Measurements from ENCODE around the gene KREMEN1.

KREMEN1 gene

DNA sequence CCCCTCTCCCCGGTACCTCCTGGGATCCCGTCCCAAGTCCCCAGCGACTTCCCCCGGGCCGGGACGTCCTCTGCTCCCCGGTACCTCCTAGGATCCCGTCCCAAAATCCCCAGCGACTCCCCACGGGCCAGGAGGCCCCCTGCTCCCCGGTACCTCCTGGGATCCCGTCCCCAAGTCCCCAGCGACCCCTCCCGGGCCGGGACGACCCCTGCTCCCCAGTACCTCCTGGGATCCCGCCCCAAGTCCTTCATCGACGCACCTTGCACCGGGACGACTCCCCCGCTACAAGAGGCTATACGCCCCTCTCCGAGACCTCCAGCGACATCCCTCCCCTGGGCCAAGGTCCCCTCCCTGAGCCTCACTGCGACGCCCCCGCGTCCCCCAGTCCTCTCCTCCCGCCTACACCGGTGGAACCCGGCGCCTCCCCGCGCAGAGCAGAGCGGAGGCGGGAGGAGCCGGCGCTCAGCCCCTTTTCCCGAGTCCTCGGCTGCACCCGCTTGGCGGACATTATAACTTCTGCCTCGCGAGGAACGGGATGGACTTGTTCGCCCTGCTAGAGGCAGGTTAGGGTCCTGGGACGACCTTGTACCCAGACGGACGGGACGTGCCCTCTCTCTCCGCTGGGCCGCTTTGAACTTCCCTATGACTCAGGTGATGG is 912 bp downstream of the KREMEN1 start:
- Histone ChIP-seq H2AFZ (ENCODE audit: low read depth) (peak overlapping the region; percentile 41; the same call in 1 of the 2 replicates), H3K4me1 (ENCODE audit: low read depth, poor library complexity, severe bottlenecking) (peaks cover 7% of the 10 kb centered on the region), H3K27me3 (ENCODE audit: insufficient read depth, low read depth) (no peaks in the 10 kb centered on the region), H3K4me2 (peak overlapping the region; percentile 48; the same call in 1 of the 2 replicates), H4K20me1 (ENCODE audit: insufficient read depth) (no peaks in the 10 kb centered on the region), H3K27ac (no peak overlapping the region), H3K4me3 (IDR thresholded peaks at IDR 0.05; ENCODE audit: insufficient read depth, low read depth, low read length) (no peak overlapping the region), H3K79me2 (ENCODE audit: insufficient read depth, low read depth) (no peaks in the 10 kb centered on the region), H3K36me3 (ENCODE audit: insufficient read depth) (no peaks in the 10 kb centered on the region), H3K9ac (no peak overlapping the region; the same call in 1 of the 2 replicates)
- TF ChIP-seq, protein P1, sequence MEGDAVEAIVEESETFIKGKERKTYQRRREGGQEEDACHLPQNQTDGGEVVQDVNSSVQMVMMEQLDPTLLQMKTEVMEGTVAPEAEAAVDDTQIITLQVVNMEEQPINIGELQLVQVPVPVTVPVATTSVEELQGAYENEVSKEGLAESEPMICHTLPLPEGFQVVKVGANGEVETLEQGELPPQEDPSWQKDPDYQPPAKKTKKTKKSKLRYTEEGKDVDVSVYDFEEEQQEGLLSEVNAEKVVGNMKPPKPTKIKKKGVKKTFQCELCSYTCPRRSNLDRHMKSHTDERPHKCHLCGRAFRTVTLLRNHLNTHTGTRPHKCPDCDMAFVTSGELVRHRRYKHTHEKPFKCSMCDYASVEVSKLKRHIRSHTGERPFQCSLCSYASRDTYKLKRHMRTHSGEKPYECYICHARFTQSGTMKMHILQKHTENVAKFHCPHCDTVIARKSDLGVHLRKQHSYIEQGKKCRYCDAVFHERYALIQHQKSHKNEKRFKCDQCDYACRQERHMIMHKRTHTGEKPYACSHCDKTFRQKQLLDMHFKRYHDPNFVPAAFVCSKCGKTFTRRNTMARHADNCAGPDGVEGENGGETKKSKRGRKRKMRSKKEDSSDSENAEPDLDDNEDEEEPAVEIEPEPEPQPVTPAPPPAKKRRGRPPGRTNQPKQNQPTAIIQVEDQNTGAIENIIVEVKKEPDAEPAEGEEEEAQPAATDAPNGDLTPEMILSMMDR (conservative IDR thresholded peaks at IDR 0.05; ENCODE audit: low read depth, low read length): no peak

DNA sequence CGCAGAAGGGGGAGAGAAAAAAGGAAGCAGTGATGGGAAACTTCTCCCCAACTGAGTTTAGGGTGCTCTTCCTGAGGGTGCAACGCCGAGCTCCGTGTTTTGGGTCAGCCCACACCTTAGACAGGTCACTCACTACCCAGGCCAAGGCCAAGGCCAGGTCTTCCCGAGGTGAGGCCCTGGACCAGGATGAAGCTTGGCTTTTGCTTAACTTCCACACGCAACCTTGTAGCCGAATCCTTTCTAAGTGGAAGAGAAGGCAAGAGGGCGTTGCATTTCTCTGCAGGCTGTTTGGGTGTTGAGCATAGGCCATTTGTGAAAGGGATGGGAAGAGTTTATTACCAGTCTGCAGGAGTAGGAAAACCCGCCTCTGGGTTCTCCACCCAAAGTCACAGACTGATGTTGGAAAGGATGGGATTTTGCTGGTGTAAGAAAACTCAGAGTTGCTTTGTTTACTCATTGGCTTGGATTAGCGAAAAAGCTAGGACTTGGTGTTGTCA is 1.5 kb downstream of the KREMEN1 start:
- no peaks in the 10 kb centered on the region for H3K36me3 ChIP-seq (ENCODE audit: insufficient read depth)
- H2AFZ ChIP-seq (ENCODE audit: low read depth): no peak overlapping the region
- no peaks in the 10 kb centered on the region for H3K27me3 ChIP-seq (ENCODE audit: insufficient read depth, low read depth)
- TF ChIP-seq, protein P1 (conservative IDR thresholded peaks at IDR 0.05; ENCODE audit: low read depth, low read length): no peak
- H4K20me1 ChIP-seq (ENCODE audit: insufficient read depth): no peaks in the 10 kb centered on the region
- no peak overlapping the region for H3K4me3 ChIP-seq (IDR thresholded peaks at IDR 0.05; ENCODE audit: insufficient read depth, low read depth, low read length)
- no peak overlapping the region for H3K27ac ChIP-seq
- no peak overlapping the region for H3K4me2 ChIP-seq
- H3K9ac ChIP-seq: no peak overlapping the region
- peaks cover 7% of the 10 kb centered on the region for H3K4me1 ChIP-seq (ENCODE audit: low read depth, poor library complexity, severe bottlenecking)
- no peaks in the 10 kb centered on the region for H3K79me2 ChIP-seq (ENCODE audit: insufficient read depth, low read depth)

DNA sequence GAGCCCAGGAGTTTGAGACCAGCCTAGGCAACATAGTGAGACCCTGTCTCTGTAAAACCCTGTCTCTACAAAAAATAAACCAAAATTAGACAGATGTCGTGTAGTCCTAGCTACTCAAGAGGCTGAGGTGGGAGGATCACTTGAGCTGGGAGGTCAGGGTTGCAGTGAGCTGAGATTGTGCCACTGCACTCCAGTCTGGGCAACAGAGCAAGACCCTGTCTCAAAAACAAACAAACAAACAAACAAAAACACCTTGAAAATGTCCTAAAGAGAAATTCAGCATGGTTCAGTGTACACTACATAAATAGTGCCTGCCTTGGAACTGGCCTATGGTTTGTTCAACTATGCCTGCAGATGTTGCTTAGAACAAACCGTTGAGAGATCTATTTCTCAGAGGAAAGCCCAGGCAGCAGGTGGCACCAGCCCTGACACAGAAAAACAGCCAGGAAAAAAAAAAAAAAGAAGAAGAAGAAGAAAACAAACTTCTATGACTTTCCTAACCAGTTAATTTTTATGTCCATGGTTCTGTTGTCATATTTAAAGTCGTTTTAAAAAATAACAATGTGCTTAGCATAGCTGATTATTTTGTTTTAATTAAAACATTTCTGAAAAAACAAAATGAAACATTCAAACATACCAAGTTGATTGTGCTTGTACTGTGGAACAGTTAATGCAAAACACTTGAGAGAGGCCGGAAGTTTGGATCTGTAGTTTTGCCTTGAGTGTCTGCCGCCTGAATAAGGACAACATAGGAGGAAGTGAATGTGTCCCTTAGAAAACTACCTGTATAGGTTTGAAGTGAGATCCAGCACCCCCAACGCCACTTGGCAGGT is 5.4 kb downstream of the KREMEN1 start:
- H3K36me3 ChIP-seq (ENCODE audit: insufficient read depth): no peaks in the 10 kb centered on the region
- H3K79me2 ChIP-seq (ENCODE audit: insufficient read depth, low read depth): no peaks in the 10 kb centered on the region
- no peak overlapping the region for H3K27ac ChIP-seq

DNA sequence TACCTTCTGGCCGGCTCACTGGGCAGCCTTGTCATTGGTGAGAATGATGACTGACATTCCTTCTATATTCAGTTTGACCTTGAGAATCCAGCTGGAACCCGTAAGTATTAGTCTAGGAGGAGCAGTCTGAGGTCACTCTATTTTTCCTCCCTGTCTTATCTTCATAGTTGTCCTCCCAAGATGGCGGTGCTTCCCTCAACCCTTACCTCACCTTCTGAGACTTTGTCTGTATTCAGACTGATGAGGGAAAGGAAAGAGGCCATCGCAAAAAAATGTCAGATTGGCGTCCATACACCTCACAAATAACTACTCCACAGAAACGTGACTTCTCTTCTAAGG is 6.0 kb downstream of the KREMEN1 start:
- H3K27ac ChIP-seq: no peak overlapping the region
- H2AFZ ChIP-seq (ENCODE audit: low read depth): no peak overlapping the region
- no peaks in the 10 kb centered on the region for H3K27me3 ChIP-seq (ENCODE audit: insufficient read depth, low read depth)
- no peaks in the 10 kb centered on the region for H3K79me2 ChIP-seq (ENCODE audit: insufficient read depth, low read depth)
- no peak overlapping the region for H3K9ac ChIP-seq
- H3K36me3 ChIP-seq (ENCODE audit: insufficient read depth): no peaks in the 10 kb centered on the region
- H4K20me1 ChIP-seq (ENCODE audit: insufficient read depth): no peaks in the 10 kb centered on the region
- TF ChIP-seq, protein P1 (conservative IDR thresholded peaks at IDR 0.05; ENCODE audit: low read depth, low read length): no peak
- H3K4me1 ChIP-seq (ENCODE audit: low read depth, poor library complexity, severe bottlenecking): no peaks in the 10 kb centered on the region
- H3K4me3 ChIP-seq (IDR thresholded peaks at IDR 0.05; ENCODE audit: insufficient read depth, low read depth, low read length): no peak overlapping the region
- H3K4me2 ChIP-seq: no peak overlapping the region

More for the DNA sequence above, 5.4 kb downstream of the KREMEN1 start:
- H3K27me3 ChIP-seq (ENCODE audit: insufficient read depth, low read depth): no peaks in the 10 kb centered on the region
- no peaks in the 10 kb centered on the region for H4K20me1 ChIP-seq (ENCODE audit: insufficient read depth)
- H2AFZ ChIP-seq (ENCODE audit: low read depth): no peak overlapping the region
- no peaks in the 10 kb centered on the region for H3K4me1 ChIP-seq (ENCODE audit: low read depth, poor library complexity, severe bottlenecking)
- no peak overlapping the region for H3K9ac ChIP-seq
- no peak overlapping the region for H3K4me3 ChIP-seq (IDR thresholded peaks at IDR 0.05; ENCODE audit: insufficient read depth, low read depth, low read length)
- H3K4me2 ChIP-seq: no peak overlapping the region
- TF ChIP-seq, protein P1 (conservative IDR thresholded peaks at IDR 0.05; ENCODE audit: low read depth, low read length): no peak
